NCI-H345 treated with DMSO at 0.1 percent for 48 hours (cell line): ENCODE results near the gene BTBD7.

Experiments
- DNase-seq: peaks from one replicate; lab custom pipeline; 2025; ENCODE audit not compliant: unreplicated experiment; lab: John Stamatoyannopoulos, UW

BTBD7 gene

DNA sequence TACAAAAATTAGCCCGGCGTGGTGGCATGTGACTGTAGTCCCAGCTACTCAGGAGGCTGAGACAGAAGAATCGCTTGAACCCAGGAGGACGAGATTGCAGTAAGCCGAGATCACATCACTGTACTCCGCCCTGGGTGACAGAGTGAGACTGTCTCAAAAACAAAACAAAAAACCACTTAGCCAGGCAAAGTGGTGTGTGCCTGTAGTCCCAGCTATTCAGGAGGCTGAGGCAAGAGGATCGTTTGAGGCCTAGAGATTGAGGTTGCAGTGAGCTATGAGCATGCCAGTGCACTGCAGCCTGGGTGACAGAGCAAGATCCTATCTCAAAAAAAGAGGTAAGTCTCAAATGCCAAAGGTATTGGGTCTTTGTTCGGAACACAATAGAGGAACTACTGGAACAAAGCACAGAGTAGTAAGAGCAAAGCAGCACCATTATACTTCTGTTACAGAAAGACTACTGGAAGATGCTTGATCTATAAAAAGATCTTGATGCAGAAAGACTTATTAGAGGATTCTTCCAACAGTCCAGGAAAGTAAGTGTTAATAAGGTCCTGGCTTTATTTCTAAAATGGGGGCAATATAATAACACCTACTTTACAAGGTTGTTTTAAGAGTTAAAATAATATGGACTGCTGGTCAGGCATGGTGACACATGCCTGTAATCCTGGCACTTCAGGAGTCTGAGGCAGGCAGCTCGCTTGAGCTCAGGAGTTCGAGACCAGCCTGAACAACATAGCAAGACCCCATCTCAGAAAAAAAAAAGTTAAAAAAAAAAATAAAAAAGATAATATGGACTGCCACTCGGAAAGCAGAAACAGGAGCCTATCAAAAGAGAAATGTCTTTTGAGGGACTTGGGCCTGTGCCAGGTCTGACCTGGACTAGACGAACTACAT, 29.9 kb downstream of the BTBD7 start:
- no peak for DNase-seq

DNA sequence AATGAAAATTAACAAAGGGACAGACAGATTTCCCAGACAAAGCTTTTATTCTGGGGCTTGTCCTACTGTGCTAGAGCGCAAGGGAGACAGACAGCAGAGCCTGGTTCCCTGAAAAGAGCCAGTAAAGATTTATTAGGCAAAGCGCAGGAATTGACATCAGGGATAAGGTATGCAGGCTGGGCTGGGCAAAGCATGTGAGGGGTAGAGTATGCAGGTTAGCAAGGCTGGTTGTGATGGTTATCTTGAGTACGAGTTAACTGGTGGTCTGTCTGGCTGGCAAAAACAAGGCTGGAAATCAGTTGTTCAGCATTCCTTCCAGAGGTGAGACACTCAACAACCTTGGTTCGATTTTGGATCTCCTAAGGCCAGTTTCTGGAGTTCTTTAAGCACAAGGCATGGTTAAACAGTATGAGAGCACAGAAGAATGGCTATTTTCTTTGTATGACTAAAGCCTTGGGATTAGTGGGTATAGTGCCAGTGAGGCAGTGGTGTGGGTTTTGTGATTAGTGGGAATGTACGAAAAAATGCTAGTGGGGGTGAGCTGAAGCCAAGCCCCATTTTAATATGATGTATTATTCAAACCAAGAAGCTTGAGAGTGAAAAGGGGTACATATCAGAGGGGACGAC, 30.9 kb downstream of the BTBD7 start:
- no peak for DNase-seq

DNA sequence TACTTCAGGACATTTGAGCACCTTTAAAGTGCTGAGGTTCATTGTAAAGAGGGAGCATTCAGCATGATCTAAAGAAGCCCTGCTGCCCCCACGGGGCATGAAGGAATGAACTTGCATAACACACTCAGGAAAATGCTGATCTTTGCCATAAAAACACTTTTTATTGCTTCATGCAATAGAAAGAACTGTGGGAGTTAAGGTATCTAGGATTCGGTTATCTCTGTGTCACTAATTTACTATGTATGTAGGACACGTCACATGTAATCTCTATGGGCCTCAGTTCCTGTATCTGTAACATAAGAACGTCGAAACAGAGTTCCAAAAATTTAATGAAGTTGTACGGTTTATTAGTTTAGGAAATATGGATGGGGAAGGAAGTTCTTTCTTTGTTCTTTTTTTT, 33.0 kb downstream of the BTBD7 start:
- no peak for DNase-seq

DNA sequence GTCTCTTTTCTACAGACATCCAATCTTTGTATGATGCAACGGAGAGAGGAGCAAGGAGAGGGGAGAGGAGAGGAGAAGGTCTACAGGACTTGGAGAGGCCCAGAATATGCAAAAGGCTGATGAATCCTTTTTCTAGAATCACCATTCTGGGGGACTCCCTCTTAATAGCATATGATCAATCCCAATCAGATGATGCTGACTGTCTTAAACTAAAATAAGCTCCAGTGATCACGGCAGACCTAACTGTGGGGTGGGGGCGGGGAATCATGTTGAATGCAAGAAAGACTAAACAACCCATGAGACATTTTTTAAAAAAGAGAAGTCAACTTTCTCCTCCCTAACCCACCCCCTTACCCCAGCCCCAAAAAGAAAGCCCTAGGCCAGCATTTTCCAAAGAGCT, 33.4 kb downstream of the BTBD7 start:
- no peak for DNase-seq

DNA sequence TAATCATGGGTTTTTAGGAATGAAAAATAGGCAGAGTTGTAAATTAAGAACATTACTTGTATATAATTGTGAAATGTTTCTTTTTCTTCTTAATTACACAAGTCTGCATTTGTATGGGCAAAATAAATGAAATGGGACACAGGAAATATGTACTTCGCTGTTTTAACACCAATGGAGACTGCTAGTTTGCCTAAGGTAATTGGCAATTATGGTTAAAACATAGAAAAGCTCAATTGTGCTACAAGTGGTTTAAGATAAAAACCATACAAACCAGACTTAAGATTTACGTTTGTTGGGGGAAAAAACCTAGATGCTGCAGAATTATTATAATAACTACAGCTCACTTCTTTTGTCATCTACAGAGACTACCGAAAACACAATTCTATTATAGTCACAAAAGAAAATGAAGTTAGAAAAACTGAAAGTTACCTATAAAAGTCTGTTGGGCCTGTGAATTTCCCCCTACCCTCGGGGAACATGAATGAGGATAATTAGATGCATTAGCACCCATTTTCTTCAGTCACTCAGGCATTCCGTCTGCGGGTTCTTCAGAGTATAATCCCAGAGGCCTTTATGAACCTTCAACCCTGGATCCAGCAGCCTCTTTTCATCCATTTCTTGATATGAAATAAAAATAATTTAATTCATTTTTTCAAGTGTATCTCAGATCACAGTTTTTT, 37.2 kb downstream of the BTBD7 start:
- no peak for DNase-seq

DNA sequence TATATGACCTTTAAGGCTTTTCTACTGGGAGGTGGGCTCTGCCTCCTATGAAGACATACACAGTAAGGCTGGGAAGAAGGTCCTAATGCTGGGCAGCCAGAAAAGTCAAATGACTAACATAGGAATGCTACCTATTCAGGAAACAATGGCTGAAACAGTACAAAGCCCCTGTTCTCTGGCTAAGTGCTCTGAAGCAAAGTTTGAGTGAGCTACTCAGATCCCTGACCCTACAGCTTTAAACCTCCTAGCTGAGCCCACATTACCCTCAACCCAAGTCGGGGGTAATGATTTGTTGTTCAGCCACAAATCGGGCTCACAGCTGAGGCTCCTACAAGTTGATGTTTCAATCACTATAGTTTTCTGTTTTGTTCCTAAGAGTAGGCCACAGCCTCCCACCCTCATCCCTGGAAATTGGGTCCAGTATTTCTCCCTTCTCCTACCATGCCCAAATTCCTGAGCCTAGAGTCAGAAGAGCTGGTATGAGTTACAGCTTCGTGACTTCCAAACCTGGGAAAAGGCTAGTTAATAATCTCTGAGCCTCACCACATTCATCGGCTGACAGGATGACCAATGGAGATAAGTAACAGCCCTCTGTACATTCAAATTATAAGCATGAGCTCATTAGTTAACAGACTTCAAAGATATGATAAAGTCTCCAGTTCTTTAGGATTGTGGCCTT, 46.5 kb downstream of the BTBD7 start:
- DNase-seq, result no peak

DNA sequence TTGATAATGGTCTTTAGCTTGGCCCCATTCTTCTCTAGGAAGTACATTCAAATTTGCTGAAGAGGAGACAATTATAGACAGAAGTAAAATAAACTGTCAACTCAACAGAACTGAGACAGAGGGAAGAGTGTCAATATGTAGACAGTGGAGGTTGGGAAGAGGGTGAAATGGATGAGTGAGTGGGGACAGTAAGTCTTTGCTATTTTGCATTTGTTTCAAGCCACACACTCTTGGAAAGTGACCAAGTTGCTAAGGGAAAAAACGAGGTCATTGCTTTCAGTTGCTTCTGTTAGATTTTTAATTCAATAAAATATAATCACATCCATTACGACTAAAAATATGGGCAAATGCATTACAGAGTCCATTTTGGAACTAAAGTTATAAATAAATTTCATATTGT, 47.8 kb downstream of the BTBD7 start:
- DNase-seq, result no peak

DNA sequence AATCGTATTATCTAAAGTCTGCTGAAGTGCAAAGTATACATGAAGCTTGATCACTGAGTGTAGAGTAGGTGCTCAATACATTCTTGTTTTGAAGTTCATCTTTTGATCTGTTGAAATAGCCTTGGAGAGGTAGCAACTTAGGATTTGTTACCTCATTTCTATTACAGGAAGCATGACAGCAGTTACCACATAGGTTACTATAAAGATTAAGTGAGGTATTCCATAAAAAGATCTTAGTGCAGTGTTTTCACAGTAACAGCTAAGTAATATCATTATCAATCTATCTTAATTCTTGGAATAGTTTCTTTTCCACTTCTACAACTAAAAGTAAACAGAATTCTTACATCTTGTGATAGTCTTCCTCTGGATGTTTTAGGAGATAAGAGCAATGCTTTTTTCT, 50.9 kb downstream of the BTBD7 start:
- no peak for DNase-seq

DNA sequence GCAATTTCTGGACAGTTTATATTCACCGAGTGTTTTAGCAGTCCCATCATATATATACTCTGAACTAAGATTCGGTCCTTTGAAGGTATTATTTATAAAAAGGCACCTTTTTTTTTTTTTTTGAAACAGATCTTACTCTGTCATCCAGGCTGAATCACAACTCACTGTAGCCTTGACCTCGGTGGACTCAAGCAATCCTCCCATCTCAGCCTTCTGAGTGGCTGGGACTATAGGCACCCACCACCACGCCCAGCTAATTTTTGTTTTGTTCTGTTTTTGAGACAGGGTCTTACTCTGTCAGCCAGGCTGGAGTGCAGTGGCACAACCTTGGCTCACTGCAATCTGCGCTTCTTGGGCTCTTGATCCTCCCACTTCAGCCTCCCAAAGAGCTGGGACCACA, 52.1 kb downstream of the BTBD7 start:
- no peak for DNase-seq

DNA sequence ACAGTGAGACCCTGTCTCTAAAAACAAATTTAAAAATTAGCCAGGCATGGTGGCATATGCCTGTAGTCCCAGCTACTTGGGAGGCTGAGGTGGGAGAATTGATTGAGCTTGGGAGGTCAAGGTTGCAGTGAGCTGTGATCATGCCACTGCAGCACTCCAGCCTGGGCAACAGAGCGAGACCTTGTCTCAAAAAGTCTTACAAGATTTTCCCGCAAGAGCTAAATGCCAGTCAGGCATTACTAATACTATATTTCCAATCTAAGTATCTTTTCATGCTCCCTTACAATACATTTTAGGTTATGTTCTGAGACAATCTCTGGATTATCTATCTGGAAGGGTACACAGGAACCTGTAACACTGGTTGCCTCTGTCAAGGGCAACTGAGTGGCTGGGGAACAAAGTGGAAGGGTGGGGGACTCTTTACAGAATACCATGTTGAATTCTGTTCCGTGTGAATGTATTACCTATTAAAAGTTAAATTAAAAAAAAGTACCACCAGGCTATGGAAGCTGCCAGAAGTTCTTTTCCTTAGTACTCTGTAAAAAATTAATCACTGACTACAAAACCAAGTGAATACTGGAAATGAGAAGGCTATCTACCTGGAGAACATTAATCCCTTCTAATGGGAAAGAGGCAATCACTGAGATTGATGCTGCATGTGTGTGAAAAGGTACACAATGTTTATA, 56.7 kb downstream of the BTBD7 start:
- no peak for DNase-seq

DNA sequence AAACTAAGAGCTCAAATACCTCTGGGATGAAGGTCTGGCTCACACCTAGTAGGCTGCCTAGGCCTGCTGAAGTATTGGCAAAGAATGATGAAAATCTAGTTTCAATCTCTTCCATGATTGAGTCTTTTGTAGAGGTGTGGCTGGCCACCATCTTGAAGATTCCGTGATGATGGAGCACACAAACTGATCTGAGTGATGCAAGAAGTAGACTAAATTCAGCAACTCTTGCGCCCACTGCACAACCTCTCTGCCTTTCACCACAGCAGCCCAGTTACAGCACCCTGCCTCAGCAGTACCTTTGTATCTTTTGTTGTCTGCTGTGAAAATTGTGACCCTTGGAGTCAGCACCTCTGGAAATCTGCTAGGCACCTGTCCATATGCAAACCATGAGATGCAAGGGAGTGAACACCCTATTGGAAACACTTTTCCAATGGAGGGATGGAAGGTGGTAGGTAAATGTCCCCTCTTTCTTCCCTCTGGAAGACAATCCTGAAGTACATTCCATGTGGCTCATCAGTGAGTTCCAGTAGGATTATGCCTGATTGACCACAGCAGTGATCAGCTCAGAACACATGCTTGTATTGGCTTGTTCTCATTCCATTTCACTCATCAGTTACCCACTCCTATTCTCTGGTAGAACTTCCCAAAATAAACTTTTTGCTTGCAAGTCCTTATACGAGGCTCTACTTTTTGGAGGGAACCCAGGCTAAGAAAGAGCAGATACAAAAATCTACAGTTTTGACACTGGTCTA, 58.6 kb downstream of the BTBD7 start:
- no peak for DNase-seq

DNA sequence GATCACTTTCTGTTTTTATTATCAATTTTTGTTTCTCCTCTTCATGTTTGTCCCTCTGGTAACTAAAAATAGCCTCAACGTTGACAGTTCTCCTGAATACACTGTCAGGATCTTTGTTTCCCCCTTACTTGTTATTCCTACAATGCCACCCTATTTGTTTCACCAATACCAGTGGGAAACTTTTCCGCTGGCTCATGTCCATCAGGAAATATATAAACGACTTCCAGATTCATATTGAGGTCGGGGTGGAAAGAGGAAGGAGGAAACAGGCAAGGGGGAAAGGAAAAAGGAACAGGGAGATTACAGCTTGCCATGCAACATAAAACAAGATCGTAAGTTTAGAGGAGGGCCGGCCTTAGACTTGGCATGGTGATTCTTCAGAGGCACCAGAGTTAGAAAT, 61.7 kb downstream of the BTBD7 start:
- DNase-seq, result no peak

DNA sequence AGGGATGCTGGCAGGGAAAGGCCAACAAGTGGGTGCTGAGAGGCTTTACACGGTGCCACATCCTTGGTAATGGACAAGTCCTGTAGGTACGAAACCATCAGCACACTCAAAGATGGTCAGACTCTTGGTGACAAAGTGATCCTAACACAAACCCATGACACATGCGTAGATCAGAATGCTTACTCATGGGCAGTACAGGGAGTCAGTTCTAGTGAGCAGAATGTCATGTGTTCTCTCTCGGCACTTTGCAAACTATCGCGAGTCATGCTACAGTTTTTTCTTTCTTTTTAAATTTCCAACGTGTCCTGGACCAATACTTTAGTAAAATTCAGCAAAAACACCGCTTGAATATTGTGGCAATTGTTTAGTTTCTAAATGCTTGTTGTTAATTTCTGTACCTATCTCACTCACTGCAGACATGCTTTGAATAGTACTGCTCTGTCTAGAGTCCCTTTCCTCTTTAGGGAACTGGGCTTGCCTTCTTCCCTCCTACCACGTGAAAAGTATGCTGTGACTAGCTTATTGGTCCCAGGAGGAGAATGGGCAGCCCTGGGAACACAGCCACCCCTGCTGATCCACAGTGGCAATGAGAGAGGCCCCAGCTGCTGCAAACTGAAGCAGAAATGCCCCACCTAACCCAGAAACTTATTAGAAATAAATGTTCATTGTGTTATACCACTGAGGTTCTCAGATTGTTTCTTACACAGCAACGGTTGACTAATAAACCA, 63.3 kb downstream of the BTBD7 start:
- no peak for DNase-seq

DNA sequence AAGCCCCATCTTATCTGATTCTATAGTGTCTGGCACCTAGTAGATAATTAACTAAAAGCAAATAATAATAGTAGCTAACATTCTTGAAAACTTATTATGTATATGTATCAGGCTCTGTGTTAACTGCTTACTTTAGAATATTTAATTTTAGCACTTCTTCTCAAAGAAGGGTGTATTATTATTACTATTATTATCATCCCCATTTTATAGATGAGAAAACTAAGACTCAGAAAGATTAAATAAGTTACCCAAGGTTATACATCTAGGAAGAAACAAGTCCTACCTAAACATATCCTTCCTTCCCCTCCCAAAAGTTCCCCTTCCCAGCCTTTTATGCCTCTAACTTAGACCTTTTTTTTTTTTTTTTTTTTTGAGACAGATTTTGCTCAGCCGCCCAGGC, 64.4 kb downstream of the BTBD7 start:
- no peak for DNase-seq

DNA sequence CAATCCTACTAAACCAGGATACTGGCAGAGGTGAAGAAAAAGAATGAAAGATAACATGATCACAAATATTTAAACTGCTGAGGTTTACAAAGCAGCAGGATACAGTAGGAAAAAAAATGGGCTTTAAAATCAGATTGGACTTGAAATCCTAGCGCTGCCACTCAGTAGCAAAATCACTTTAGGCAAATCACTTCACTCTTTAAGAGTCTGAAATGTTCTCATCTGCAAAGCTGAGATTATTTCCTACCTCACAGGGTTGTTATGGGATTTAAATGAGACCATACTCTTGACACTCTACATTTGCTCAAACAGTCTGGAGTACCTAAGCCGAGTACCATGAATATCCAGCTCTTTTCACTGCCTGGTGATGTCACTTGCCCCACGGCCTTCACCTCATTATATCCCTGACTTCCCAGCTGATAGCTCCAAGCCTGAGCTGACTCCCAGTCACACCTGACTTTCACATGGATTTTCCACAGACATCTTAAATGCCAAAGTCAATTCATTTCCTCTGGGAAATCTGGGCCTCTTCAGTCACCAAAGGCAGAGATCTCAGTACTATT, 65.6 kb downstream of the BTBD7 start:
- no peak for DNase-seq

DNA sequence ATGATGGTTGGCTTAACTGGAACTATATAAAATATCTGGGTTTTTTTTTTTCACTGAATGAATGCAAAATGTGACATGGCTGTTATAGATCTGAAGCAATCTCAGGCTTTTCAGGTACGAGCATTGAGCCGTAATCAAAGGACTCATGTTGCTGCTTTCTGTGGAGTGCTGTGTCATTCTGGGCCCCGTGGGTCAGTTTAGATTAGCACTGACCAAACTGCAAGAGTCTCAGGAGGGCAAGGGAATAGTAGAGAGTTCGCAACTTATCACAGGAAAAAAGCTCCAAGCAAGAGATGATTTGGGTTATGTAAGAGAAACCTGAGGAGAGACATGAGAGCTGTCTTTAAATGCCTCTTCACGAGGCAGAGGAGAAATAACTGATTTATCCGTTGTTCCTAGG, 66.7 kb downstream of the BTBD7 start:
- DNase-seq, result no peak

DNA sequence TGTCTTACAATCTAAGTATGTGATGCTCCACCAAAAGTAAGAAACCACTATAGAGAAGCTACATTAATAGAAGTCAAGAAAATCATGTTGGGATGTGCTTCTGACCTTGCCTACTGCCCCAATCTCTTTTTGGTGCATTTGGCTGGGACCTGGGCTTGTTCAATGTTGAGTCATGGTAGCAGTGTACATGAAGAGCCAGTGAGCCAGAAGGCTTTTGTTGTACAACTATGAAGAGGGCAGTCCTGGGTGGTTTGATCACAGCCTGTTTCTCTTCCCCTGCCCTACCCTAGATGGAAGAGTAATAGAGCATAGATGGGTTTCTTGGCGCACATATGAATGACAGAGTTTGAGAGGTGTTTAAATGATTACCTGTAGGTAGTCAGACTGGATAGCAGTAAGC, 69.4 kb downstream of the BTBD7 start:
- DNase-seq, result no peak

DNA sequence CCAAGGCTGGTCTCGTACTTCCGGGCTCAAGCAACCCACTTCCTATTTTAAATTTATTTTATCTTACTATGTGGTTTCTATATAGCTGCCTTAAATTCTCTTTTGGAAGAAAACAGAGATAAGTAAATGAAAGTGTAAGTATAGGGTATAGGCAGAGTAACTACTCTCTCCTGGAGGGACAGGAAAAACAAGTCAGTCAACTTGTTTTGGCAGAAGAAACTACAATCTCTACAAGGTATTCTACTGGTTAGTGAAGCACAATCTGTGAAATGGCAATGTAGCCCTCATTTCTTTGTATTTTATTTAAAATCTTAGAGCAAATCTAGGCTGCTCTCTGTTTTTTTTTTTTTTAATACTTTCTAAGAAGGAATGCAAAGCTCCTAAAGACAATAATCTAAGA, 70.4 kb downstream of the BTBD7 start:
- no peak for DNase-seq

DNA sequence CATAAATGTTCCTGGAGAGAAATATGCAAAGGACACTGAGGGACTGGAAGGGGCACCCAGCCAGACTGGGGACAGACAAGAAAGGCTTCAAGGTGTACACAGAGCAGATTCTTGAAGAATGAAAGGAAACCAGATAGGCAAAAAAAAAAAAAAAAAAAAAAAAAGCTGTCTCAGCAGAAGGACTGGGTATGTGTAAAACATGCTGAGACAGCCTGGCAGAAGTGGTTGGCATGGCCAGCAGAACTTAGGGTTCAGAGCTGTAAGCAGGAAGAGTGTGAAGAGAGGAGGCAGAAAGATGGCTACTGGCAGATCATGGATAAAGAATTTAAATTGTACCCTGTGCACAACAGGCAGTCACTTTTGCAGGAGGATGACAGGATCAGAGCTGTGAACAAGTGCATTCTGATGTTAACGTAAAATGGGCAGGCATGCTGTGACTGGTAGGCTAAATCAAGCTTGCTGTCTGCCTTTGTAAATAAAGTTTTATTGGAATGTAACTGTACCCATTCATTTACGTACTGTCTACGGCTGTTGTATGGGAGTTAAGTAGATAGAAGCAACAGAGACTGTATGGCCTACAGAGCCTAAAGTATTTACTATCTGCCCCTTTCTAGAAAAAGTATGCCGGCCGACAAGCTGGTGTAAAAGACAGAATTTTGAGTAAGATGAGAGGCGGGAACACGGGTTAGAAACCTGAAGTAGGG, 83.6 kb downstream of the BTBD7 start:
- no peak for DNase-seq
